Esophagus squamous epithelium (tissue), 5 donors: ENCODE results near the gene ZSWIM4. TPM values are rescaled to one million over a fixed set of nuclear protein-coding genes. Genes with fewer than 3 reads are reported as not detected.
A peak's percentile ranks its signal among the peaks of the same experiment; 100 is the strongest.

Experiments used
- DNase-seq: peaks from one replicate; lab custom pipeline; 2025; lab: John Stamatoyannopoulos, UW
- H3K27ac ChIP-seq, 4 donors: fragments of 200-600 bp; sonication (generic); one replicate each; pipeline ENCODE4 v1.5.1; 2016 to 2019; ENCODE audit warnings: mild to moderate bottlenecking in 1 of 4
- H3K27me3 ChIP-seq, 4 donors: fragments of 200-600 bp; sonication (generic); 1 replicate in 3 of 4; 2 replicates in 1 of 4; pipeline versions ENCODE4 v1.5.1 to v1.6.0; 2017 to 2021; ENCODE audit warnings: antibody characterized with exemption in 1 of 4
- H3K36me3 ChIP-seq, 3 donors: fragments of 200-600 bp; sonication (generic); one replicate each; pipeline ENCODE4 v1.5.1; 2016 to 2019
- H3K4me1 ChIP-seq, 3 donors: fragments of 200-600 bp; sonication (generic); one replicate each; pipeline ENCODE4 v1.5.1; 2017 to 2019
- H3K4me3 ChIP-seq, 4 donors: fragments of 200-600 bp; sonication (generic); 1 replicate in 3 of 4; 2 replicates in 1 of 4; pipeline ENCODE4 v1.5.1; 2016 to 2019; ENCODE audit warnings: mild to moderate bottlenecking in 2 of 4, moderate library complexity in 1 of 4
- H3K9me3 ChIP-seq, 3 donors: fragments of 200-600 bp; sonication (generic); one replicate each; pipeline ENCODE4 v1.5.1; 2016 to 2019
- POLR2A ChIP-seq, 4 donors: fragments of 450-650 bp; IDR thresholded peaks; one replicate each; pipeline ENCODE4 v1.6.1; 2017; ENCODE audit warnings: antibody characterized with exemption in 4 of 4, mild to moderate bottlenecking in 4 of 4, moderate library complexity in 3 of 4
- WGBS, 2 donors: methylation state at CpG; one replicate each; pipeline ENCODE4 v1.1.5; 2018; 5-methylcytosine and 5-hydroxymethylcytosine counted together
- intact Hi-C: fragments of 100-400 bp; cut with DNase I; formaldehyde crosslinking; loops from one replicate; pipeline ENCODE4 v1.15.0; 2022
- total RNA-seq, 4 donors: library from RNA; depleted of rRNA; stranded (reverse); fragments of >200 nt; gene quantifications; one replicate each; pipeline ENCODE4 v1.1.0, GENCODE V29; 2016
- TF ChIP-seq, protein P1 (sequence below), 6 experiments: fragments of 450-650 bp in 4 of 6; fragments of 200-600 bp in 2 of 6; sonication (generic) in 2 of 6; IDR thresholded peaks; one replicate each; pipeline ENCODE4 v1.5.1; 2016 to 2019; ENCODE audit warnings: antibody characterized with exemption in 6 of 6, mild to moderate bottlenecking in 4 of 6, moderate library complexity in 4 of 6
- donor health status: DM: yes; HTN: yes; CAD: no.

Gene ZSWIM4
- total RNA-seq, 4 donors from 2014 or later, result 7.2 to 41.4 (median 16.9) TPM

DNA sequence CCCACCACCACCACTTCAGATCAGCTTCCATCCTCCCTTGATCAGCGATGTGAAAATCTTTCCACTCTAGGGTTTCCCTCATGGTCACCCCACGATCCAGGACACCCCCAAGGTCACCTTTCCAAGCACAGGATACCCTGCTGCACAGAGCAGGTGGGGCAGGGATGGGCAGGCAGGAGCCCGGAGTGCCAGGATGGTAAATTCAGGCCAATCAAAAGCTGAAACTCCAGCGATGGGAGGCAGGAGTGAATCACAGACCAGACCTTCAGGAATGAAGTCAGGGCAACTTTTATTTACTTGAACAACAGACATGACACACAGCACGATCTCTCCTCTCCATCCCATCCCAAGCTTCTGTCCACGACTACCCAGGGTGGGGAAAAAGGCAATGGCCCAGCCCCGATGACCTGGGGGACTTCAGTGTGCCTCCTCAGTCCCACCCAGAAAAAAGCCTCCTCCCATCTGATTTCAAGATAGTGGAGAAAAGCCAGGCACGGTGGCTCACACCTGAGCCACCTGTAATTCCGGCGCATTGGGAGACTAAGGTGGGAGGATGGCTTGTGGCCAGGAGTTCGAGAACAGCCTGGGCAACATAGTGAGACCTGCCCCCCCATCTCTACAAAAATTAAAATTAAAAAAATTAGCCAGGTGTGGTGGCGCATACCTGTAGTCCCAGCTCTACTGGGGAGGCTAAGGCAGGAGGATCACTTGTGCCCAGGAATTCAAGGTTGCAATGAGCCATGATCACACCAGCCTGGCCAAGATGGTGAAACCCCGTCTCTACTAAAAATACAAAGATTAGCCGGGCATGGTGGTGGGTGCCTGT lies 39.2 kb downstream of the ZSWIM4 start:
- Histone ChIP-seq H3K4me3 (peak overlapping the region in 1 of 4 donors; percentile 18), H3K9me3 (no peaks in the 10 kb centered on the region), H3K27ac (peak overlapping the region; percentile 71 to 99 (median 94)), H3K36me3 (peaks cover 12 to 65% (median 16%) of the 10 kb centered on the region in 3 donors), H3K4me1 (peaks cover 51 to 74% (median 64%) of the 10 kb centered on the region in 3 donors), H3K27me3 (no peaks in the 10 kb centered on the region)
- TF ChIP-seq POLR2A (IDR thresholded peaks at IDR 0.05), result no peak
- TF ChIP-seq, protein P1, sequence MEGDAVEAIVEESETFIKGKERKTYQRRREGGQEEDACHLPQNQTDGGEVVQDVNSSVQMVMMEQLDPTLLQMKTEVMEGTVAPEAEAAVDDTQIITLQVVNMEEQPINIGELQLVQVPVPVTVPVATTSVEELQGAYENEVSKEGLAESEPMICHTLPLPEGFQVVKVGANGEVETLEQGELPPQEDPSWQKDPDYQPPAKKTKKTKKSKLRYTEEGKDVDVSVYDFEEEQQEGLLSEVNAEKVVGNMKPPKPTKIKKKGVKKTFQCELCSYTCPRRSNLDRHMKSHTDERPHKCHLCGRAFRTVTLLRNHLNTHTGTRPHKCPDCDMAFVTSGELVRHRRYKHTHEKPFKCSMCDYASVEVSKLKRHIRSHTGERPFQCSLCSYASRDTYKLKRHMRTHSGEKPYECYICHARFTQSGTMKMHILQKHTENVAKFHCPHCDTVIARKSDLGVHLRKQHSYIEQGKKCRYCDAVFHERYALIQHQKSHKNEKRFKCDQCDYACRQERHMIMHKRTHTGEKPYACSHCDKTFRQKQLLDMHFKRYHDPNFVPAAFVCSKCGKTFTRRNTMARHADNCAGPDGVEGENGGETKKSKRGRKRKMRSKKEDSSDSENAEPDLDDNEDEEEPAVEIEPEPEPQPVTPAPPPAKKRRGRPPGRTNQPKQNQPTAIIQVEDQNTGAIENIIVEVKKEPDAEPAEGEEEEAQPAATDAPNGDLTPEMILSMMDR (IDR thresholded peaks at IDR 0.05), result no peak
- 55 to 63% methylated on average over 8 to 13 of the region's 14 CpGs for WGBS, 2 donors
- no peak for DNase-seq
- intact Hi-C loops, result loop anchor here (5.0 kb wide), 1 partner anchor 37 kb away; the partner anchor contains the start of gene ZSWIM4

DNA sequence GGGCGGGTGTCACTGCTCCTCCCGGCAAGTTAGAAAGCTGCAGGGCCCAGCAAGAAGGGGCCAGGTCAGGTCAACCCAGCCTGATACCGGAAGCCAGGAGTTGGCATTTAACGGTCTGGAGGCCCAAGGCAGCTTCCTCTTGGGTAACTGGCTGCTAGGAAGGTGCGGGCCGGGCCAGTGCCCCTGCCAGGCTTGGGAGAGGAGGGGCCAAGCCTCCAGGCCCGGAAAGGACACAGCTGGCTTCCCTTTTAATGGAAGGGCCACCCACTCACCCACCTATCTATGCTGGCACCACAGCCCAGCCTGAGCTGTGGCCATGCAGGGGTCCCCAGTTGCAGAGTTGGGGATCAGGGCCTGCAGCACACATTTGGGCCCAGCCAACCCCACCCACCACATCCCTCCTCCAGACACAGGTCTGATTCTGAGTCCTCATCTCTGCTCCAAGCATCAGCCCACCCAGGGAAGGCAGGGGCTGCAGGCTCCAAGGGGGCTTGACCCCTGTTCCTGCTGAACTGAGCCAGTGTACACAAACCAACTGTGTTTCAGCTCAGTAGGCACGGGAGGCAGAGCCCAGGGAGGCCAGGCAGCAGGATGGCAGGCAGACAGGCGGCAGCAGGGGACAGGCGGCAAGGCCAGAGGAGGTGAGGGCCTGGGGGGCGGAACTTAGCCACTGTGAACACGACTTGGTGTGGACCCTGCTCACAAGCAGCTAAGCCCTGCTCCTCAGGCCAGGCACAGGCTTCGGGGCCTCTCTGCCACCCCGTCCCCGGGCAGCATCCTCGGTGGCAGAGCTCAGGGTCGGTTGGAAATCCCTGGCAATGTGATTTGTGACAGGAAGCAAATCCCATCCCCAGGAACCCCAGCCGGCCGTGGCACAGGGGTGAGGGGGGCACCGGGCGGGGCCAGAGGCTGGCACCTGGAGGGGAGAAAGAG lies 40.8 kb downstream of the ZSWIM4 start:
- intact Hi-C loops, result loop anchor here (5.0 kb wide), 1 partner anchor 39 kb away; the partner anchor contains the start of gene ZSWIM4
- no peaks in the 10 kb centered on the region for H3K27me3 ChIP-seq
- H3K36me3 ChIP-seq, result peaks cover 12 to 49% (median 16%) of the 10 kb centered on the region in 3 donors
- H3K27ac ChIP-seq, result peak overlapping the region; percentile 87 to 100 (median 98)
- DNase-seq, result no peak
- TF ChIP-seq, protein P1 (IDR thresholded peaks at IDR 0.05), result no peak
- no peak for TF ChIP-seq POLR2A (IDR thresholded peaks at IDR 0.05)
- peaks cover 61 to 90% (median 65%) of the 10 kb centered on the region in 3 donors for H3K4me1 ChIP-seq
- 0 to 39% methylated on average over 1 to 4 of the region's 21 CpGs for WGBS, 2 donors
- H3K4me3 ChIP-seq, result peak overlapping the region in 3 of 4 donors; percentile 7 to 41 (median 18)
- H3K9me3 ChIP-seq, result no peaks in the 10 kb centered on the region

DNA sequence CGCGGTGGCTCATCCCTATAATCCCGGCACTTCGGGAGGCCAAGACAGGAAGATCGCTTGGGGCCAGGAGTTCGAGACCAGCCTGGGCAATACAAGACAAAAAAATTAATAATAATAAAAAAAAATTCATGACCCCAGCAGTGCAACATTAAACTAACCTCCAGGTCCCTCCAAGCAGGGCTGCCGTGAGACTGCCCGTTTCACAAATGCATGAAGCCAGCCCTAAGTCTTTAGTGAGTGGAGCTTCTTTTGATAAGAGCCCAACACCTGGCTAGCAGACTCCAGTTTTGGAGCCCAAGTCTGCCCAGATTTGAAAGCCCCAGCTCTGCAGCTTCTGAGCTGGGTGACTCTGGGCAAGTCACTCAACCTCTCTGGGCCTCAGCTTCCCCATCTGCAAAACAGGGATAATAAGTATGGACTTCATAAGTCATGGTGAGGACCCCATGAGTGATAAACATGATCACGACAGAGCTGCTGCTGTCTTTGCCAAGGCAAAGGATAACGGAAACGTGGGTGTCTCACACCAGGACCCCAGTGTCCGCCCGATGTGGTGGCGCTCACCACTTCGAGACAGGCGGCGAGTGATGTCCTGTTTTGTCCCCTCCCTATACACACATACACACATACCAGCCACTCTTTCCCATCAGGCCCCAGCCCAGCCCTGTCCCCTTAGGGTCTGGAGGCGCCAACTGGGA lies 43.3 kb downstream of the ZSWIM4 start:
- 26 to 37% methylated on average over 9 to 15 of the region's 18 CpGs for WGBS, 2 donors
- H3K27ac ChIP-seq, result peak overlapping the region; percentile 98 to 100 (median 100)
- peak overlapping the region; percentile 74 to 99 (median 89) for H3K4me3 ChIP-seq
- intact Hi-C loops, result loop anchor here (5.0 kb wide), 1 partner anchor 41 kb away; the partner anchor contains the start of gene ZSWIM4
- TF ChIP-seq, protein P1 (IDR thresholded peaks at IDR 0.05), result no peak
- no peak for TF ChIP-seq POLR2A (IDR thresholded peaks at IDR 0.05)
- H3K9me3 ChIP-seq, result no peaks in the 10 kb centered on the region
- DNase-seq, result no peak
- H3K36me3 ChIP-seq, result peaks cover 12 to 42% (median 16%) of the 10 kb centered on the region in 3 donors
- peaks cover 65 to 90% (median 68%) of the 10 kb centered on the region in 3 donors for H3K4me1 ChIP-seq
- H3K27me3 ChIP-seq, result no peaks in the 10 kb centered on the region

DNA sequence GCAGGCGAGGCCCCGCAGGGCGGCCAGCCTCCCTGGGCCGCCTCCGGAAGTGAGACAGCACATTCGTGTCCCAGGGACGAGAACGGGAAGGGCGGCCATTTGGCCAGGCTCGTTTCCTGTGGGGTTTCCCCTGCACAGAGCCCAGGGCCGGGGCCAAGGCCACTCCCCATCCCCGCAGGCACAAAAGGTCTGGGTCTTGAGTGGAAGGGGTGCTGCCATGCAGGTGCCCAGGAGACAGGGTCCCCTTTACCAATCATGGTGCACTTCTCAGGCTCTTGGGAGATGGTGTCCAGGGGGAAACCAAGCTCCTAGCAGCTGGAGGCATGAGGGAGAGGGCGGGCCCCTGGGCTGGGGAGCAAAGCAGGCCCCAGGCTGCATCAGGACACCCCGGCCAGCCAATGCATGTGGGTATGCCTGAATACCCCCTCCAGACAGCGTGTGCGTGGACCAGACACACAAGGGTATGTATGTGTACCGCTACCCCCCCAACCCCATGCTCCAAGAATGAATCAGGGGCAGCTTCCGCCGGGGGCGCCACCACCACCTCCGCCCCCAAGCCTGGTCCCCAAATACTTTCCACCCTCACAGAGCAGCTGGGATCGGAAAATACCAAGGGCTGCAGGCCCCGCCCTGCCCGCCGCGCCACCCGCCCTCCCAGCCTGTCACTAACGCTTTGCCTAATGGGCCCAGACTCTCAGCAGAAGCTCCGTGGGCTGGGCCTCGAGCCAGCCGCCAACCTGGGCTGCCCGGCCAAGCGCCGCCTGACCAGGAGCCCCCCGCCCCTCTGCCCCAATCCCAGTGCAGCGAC lies 44.1 kb downstream of the ZSWIM4 start:
- H3K4me1 ChIP-seq, result peaks cover 66 to 90% (median 67%) of the 10 kb centered on the region in 3 donors
- 0% methylated on average over 2 to 3 of the region's 36 CpGs for whole genome bisulfite sequencing, 2 donors
- intact Hi-C loops, result loop anchor here (5.0 kb wide), 1 partner anchor 42 kb away; the partner anchor contains the start of gene ZSWIM4
- peak overlapping the region; percentile 98 to 100 (median 100) for H3K27ac ChIP-seq
- H3K36me3 ChIP-seq, result peaks cover 11 to 37% (median 12%) of the 10 kb centered on the region in 3 donors
- H3K27me3 ChIP-seq, result no peaks in the 10 kb centered on the region
- TF ChIP-seq, protein P1 (IDR thresholded peaks at IDR 0.05), result peak in 2 of 6 experiments; percentile 2 to 22
- peak in 2 of 4 donors; percentile 59 to 77 for TF ChIP-seq POLR2A (IDR thresholded peaks at IDR 0.05)
- peak overlapping the region; percentile 74 to 99 (median 89) for H3K4me3 ChIP-seq
- no peak for DNase-seq
- H3K9me3 ChIP-seq, result no peaks in the 10 kb centered on the region
